HepG2 (cell line): Measurements from ENCODE around the gene NELFB. TPM values are rescaled to one million over a fixed set of nuclear protein-coding genes. Genes with fewer than 3 reads are reported as not detected.

Source experiments
- ATF7-NPFF ChIP-seq: sonication (generic); formaldehyde crosslinking; IDR thresholded peaks from 2 replicates; pipeline ENCODE4 v1.8.1; 2023; ENCODE audit warnings: mild to moderate bottlenecking, low read depth, missing genetic modification reagents, moderate library complexity
- CEBPG ChIP-seq: IDR thresholded peaks from 2 replicates; pipeline ENCODE4 v1.6.1; 2016
- ETV6 ChIP-seq: sonication (generic); formaldehyde crosslinking; conservative IDR thresholded peaks from 2 replicates; pipeline ENCODE4 v1.4.0; 2020; ENCODE audit warnings: missing genetic modification reagents
- TCF12 ChIP-seq, 2 experiments: fragments of 450-650 bp in 1 of 2; sonication (generic) in 1 of 2; formaldehyde crosslinking in 1 of 2; IDR thresholded peaks; 2 replicates each; pipeline versions ENCODE4 v1.6.1 to v1.8.0; 2017 to 2022; ENCODE audit warnings: antibody characterized with exemption in 1 of 2, mild to moderate bottlenecking in 1 of 2, missing genetic modification reagents in 1 of 2, moderate library complexity in 1 of 2
- ZKSCAN5 ChIP-seq: sonication (generic); formaldehyde crosslinking; IDR thresholded peaks from 2 replicates; pipeline ENCODE4 v1.5.1; 2020; ENCODE audit warnings: mild to moderate bottlenecking, missing genetic modification reagents
- ZNF33A ChIP-seq: sonication (generic); formaldehyde crosslinking; IDR thresholded peaks from 2 replicates; pipeline ENCODE4 v1.5.1; 2020; ENCODE audit warnings: missing genetic modification reagents, mild to moderate bottlenecking, moderate library complexity, borderline replicate concordance
- ZNF564 ChIP-seq: sonication (generic); formaldehyde crosslinking; IDR thresholded peaks from 2 replicates; pipeline ENCODE4 v1.8.1; 2023; ENCODE audit warnings: mild to moderate bottlenecking, missing genetic modification reagents
- polyA plus RNA-seq, 8 experiments: library from polyadenylated mRNA; depleted of rRNA in 3 of 8; stranded (reverse) in 7 of 8; unstranded in 1 of 8; fragments of >200 nt; fragmentation: Illumina TruSeq in 4 of 8; extraction: Trizol in 4 of 8; gene quantifications; 2 replicates each; pipeline versions ENCODE4 v1.2.1 to v1.2.3, GENCODE V29; 2011 to 2016; ENCODE audit warnings: low read depth in 4 of 8, missing spikeins in 1 of 8, mixed read lengths in 1 of 8; ENCODE audit not compliant: insufficient read depth in 1 of 8
- total RNA-seq, 5 experiments: library from RNA; depleted of rRNA; stranded (reverse); fragments of >200 nt; fragmentation: Illumina TruSeq; extraction: Trizol; gene quantifications; 2 replicates each; pipeline ENCODE4 v1.2.3, GENCODE V29; 2016; ENCODE audit warnings: low read depth in 1 of 5
- TF ChIP-seq, protein P1 (sequence below): IDR thresholded peaks from 2 replicates; pipeline ENCODE4 v1.6.1; 2016; ENCODE audit warnings: control low read depth
- TF ChIP-seq, protein P2 (sequence below), 2 experiments: sonication (generic) in 1 of 2; formaldehyde crosslinking in 1 of 2; IDR thresholded peaks; 2 replicates each; pipeline versions ENCODE4 v1.4.0 to v1.6.1; 2016 to 2020; ENCODE audit warnings: borderline replicate concordance in 1 of 2, low read depth in 1 of 2, mild to moderate bottlenecking in 1 of 2, missing genetic modification reagents in 1 of 2
- TF ChIP-seq, protein P3 (sequence below): sonication (generic); formaldehyde crosslinking; IDR thresholded peaks from 2 replicates; pipeline ENCODE4 v1.4.0; 2020; ENCODE audit warnings: missing genetic modification reagents, borderline replicate concordance
- TF ChIP-seq, protein P4 (sequence below): sonication (generic); formaldehyde crosslinking; IDR thresholded peaks from 2 replicates; pipeline ENCODE4 v1.4.0; 2020; ENCODE audit warnings: missing genetic modification reagents
- TF ChIP-seq, protein P5 (sequence below): sonication (generic); formaldehyde crosslinking; IDR thresholded peaks from 2 replicates; pipeline ENCODE4 v1.4.0; 2020; ENCODE audit warnings: missing genetic modification reagents
- TF ChIP-seq, protein P6 (sequence below): sonication (generic); formaldehyde crosslinking; IDR thresholded peaks from 2 replicates; pipeline ENCODE4 v1.5.0; 2020; ENCODE audit warnings: missing genetic modification reagents

The NELFB gene
- total and polyA plus RNA-seq, 2 of the 13 experiments (the other 11 are each of a cell fraction or from before 2014, with no cell fraction given): 26.5 to 45.8 TPM

DNA sequence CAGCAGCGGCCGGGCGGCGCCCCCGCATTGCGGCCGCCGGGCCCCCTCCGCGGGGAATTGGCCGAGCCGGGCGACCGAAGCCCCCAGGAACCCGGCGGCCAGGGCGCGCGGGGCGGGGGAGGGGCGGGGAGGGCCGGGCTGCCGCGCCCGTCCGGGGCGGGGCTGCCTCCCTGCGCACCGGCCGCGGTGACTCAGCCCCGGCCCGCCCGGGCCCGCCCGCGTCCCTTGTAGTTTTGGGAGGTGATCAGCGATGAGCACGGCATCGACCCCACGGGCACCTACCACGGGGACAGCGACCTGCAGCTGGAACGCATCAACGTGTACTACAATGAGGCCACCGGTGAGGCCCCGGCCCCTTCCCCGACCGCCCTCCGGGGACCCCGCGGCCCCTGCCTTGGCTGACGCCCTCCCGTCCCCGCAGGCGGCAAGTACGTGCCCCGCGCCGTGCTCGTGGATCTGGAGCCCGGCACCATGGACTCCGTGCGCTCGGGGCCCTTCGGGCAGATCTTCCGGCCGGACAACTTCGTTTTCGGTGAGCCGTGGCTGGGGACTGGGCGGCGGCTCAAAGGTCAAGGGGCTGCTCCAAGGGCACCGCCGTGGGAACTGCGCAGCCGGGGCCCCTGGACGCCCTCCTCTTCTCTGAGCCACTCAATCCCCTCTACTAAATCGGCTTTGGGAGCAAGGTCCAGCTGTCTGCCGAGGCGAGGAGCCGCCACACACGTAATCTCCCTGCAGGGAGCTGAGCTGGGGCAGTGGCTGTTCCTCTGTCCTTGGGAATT lies 13.4 kb upstream of the NELFB start (continued):
- TF ChIP-seq, protein P1, sequence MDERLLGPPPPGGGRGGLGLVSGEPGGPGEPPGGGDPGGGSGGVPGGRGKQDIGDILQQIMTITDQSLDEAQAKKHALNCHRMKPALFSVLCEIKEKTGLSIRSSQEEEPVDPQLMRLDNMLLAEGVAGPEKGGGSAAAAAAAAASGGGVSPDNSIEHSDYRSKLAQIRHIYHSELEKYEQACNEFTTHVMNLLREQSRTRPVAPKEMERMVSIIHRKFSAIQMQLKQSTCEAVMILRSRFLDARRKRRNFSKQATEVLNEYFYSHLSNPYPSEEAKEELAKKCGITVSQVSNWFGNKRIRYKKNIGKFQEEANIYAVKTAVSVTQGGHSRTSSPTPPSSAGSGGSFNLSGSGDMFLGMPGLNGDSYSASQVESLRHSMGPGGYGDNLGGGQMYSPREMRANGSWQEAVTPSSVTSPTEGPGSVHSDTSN (CRISPR knock-in tag): no peak
- TF ChIP-seq, protein P2, sequence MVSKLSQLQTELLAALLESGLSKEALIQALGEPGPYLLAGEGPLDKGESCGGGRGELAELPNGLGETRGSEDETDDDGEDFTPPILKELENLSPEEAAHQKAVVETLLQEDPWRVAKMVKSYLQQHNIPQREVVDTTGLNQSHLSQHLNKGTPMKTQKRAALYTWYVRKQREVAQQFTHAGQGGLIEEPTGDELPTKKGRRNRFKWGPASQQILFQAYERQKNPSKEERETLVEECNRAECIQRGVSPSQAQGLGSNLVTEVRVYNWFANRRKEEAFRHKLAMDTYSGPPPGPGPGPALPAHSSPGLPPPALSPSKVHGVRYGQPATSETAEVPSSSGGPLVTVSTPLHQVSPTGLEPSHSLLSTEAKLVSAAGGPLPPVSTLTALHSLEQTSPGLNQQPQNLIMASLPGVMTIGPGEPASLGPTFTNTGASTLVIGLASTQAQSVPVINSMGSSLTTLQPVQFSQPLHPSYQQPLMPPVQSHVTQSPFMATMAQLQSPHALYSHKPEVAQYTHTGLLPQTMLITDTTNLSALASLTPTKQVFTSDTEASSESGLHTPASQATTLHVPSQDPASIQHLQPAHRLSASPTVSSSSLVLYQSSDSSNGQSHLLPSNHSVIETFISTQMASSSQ (IDR thresholded peaks at IDR 0.05; ENCODE audit: low read depth): no peak
- TF ChIP-seq, protein P2 (CRISPR knock-in tag; IDR thresholded peaks at IDR 0.05; ENCODE audit: borderline replicate concordance): no peak
- TF ChIP-seq ETV6 (no peak), ZKSCAN5 (CRISPR knock-in tag) (no peak), TCF12 (IDR thresholded peaks at IDR 0.05) (no peak), TCF12 (CRISPR knock-in tag; IDR thresholded peaks at IDR 0.05) (no peak; the same call in 1 of the 2 replicates), ZNF564 (CRISPR knock-in tag) (no peak), CEBPG (no peak), ATF7-NPFF (CRISPR knock-in tag) (peak; percentile 72), ZNF33A (no peak)
- TF ChIP-seq, protein P3, sequence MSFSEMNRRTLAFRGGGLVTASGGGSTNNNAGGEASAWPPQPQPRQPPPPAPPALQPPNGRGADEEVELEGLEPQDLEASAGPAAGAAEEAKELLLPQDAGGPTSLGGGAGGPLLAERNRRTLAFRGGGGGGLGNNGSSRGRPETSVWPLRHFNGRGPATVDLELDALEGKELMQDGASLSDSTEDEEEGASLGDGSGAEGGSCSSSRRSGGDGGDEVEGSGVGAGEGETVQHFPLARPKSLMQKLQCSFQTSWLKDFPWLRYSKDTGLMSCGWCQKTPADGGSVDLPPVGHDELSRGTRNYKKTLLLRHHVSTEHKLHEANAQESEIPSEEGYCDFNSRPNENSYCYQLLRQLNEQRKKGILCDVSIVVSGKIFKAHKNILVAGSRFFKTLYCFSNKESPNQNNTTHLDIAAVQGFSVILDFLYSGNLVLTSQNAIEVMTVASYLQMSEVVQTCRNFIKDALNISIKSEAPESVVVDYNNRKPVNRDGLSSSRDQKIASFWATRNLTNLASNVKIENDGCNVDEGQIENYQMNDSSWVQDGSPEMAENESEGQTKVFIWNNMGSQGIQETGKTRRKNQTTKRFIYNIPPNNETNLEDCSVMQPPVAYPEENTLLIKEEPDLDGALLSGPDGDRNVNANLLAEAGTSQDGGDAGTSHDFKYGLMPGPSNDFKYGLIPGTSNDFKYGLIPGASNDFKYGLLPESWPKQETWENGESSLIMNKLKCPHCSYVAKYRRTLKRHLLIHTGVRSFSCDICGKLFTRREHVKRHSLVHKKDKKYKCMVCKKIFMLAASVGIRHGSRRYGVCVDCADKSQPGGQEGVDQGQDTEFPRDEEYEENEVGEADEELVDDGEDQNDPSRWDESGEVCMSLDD (CRISPR knock-in tag): no peak
- TF ChIP-seq, protein P4, sequence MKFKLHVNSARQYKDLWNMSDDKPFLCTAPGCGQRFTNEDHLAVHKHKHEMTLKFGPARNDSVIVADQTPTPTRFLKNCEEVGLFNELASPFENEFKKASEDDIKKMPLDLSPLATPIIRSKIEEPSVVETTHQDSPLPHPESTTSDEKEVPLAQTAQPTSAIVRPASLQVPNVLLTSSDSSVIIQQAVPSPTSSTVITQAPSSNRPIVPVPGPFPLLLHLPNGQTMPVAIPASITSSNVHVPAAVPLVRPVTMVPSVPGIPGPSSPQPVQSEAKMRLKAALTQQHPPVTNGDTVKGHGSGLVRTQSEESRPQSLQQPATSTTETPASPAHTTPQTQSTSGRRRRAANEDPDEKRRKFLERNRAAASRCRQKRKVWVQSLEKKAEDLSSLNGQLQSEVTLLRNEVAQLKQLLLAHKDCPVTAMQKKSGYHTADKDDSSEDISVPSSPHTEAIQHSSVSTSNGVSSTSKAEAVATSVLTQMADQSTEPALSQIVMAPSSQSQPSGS (CRISPR knock-in tag): no peak
- TF ChIP-seq, protein P5, sequence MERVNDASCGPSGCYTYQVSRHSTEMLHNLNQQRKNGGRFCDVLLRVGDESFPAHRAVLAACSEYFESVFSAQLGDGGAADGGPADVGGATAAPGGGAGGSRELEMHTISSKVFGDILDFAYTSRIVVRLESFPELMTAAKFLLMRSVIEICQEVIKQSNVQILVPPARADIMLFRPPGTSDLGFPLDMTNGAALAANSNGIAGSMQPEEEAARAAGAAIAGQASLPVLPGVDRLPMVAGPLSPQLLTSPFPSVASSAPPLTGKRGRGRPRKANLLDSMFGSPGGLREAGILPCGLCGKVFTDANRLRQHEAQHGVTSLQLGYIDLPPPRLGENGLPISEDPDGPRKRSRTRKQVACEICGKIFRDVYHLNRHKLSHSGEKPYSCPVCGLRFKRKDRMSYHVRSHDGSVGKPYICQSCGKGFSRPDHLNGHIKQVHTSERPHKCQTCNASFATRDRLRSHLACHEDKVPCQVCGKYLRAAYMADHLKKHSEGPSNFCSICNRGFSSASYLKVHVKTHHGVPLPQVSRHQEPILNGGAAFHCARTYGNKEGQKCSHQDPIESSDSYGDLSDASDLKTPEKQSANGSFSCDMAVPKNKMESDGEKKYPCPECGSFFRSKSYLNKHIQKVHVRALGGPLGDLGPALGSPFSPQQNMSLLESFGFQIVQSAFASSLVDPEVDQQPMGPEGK (CRISPR knock-in tag): peak; percentile 92
- TF ChIP-seq, protein P6, sequence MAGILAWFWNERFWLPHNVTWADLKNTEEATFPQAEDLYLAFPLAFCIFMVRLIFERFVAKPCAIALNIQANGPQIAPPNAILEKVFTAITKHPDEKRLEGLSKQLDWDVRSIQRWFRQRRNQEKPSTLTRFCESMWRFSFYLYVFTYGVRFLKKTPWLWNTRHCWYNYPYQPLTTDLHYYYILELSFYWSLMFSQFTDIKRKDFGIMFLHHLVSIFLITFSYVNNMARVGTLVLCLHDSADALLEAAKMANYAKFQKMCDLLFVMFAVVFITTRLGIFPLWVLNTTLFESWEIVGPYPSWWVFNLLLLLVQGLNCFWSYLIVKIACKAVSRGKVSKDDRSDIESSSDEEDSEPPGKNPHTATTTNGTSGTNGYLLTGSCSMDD (CRISPR knock-in tag): no peak
